Trophoblast cell (in vitro differentiated cells and primary cell): ENCODE measurements around the gene GPATCH1.

Experiments used
- DNase-seq, 2 donors: peaks; one replicate each; pipeline ENCODE4 v3.0.0-alpha.2; 2016
- H2AFZ ChIP-seq: 2 replicates; pipeline ENCODE4 v1.6.1; 2013; ENCODE audit warnings: low read length, moderate library complexity, mild to moderate bottlenecking; ENCODE audit not compliant: insufficient read depth, poor library complexity
- H2AK5ac ChIP-seq: 2 replicates; pipeline ENCODE4 v1.6.1; 2013; ENCODE audit warnings: mild to moderate bottlenecking, low read length
- H2BK120ac ChIP-seq: 2 replicates; pipeline ENCODE4 v1.6.1; 2013; ENCODE audit warnings: low read length, mild to moderate bottlenecking, moderate library complexity; ENCODE audit not compliant: insufficient read depth, poor library complexity
- H2BK12ac ChIP-seq: 2 replicates; pipeline ENCODE4 v1.6.1; 2013; ENCODE audit warnings: mild to moderate bottlenecking, low read length, moderate library complexity
- H2BK5ac ChIP-seq: 2 replicates; pipeline ENCODE4 v1.6.1; 2013; ENCODE audit warnings: low read length, low read depth, moderate library complexity, mild to moderate bottlenecking; ENCODE audit not compliant: poor library complexity
- H3K14ac ChIP-seq: 2 replicates; pipeline ENCODE4 v1.6.1; 2013; ENCODE audit warnings: mild to moderate bottlenecking, low read length
- H3K18ac ChIP-seq: 2 replicates; pipeline ENCODE4 v1.6.1; 2013; ENCODE audit warnings: mild to moderate bottlenecking, low read length
- H3K23ac ChIP-seq: 2 replicates; pipeline ENCODE4 v1.6.1; 2013; ENCODE audit warnings: low read length
- H3K27ac ChIP-seq: 2 replicates; pipeline ENCODE4 v1.5.1; 2013; ENCODE audit warnings: low read depth, mild to moderate bottlenecking, inconsistent platforms, low read length, moderate library complexity
- H3K27me3 ChIP-seq: 2 replicates; pipeline ENCODE4 v1.6.1; 2013; ENCODE audit warnings: inconsistent platforms, mild to moderate bottlenecking, low read length, moderate library complexity; ENCODE audit not compliant: insufficient read depth
- H3K36me3 ChIP-seq, 2 experiments: 1 replicate in 1 of 2; 2 replicates in 1 of 2; pipeline ENCODE4 v1.6.1; 2013; ENCODE audit warnings: low read length in 2 of 2, mild to moderate bottlenecking in 2 of 2, moderate library complexity in 1 of 2; ENCODE audit not compliant: insufficient read depth in 2 of 2, control insufficient read depth in 1 of 2
- H3K4ac ChIP-seq: 2 replicates; pipeline ENCODE4 v1.6.1; 2013; ENCODE audit warnings: low read depth, mild to moderate bottlenecking, low read length, moderate library complexity
- H3K4me1 ChIP-seq, 2 experiments: 1 replicate in 1 of 2; 2 replicates in 1 of 2; pipeline ENCODE4 v1.6.1; 2013; ENCODE audit warnings: low read length in 2 of 2, mild to moderate bottlenecking in 2 of 2, moderate library complexity in 1 of 2; ENCODE audit not compliant: insufficient read depth in 2 of 2, control insufficient read depth in 1 of 2
- H3K4me2 ChIP-seq: 2 replicates; pipeline ENCODE4 v1.6.1; 2013; ENCODE audit warnings: inconsistent platforms, mild to moderate bottlenecking, low read length, moderate library complexity
- H3K4me3 ChIP-seq: 2 replicates; pipeline ENCODE4 v1.5.1; 2013; ENCODE audit warnings: mild to moderate bottlenecking, low read depth, low read length, inconsistent platforms
- H3K79me1 ChIP-seq: one replicate; pipeline ENCODE4 v1.6.1; 2013; ENCODE audit warnings: low read length
- H3K79me2 ChIP-seq: 2 replicates; pipeline ENCODE4 v1.6.1; 2013; ENCODE audit warnings: low read length, mild to moderate bottlenecking; ENCODE audit not compliant: control insufficient read depth, insufficient read depth, poor library complexity
- H3K9ac ChIP-seq: 2 replicates; pipeline ENCODE4 v1.6.1; 2013; ENCODE audit warnings: mild to moderate bottlenecking, low read length
- H3K9me3 ChIP-seq: 2 replicates; pipeline ENCODE4 v1.6.1; 2013; ENCODE audit warnings: low read depth, mild to moderate bottlenecking, control low read depth, inconsistent platforms, low read length; ENCODE audit not compliant: insufficient read depth
- H4K12ac ChIP-seq: 2 replicates; pipeline ENCODE4 v1.6.1; 2013; ENCODE audit warnings: low read depth, mild to moderate bottlenecking, low read length, moderate library complexity
- H4K8ac ChIP-seq: 2 replicates; pipeline ENCODE4 v1.6.1; 2013; ENCODE audit warnings: low read depth, mild to moderate bottlenecking, low read length, moderate library complexity
- H4K91ac ChIP-seq: one replicate; pipeline ENCODE4 v1.6.1; 2013; ENCODE audit warnings: low read depth, mild to moderate bottlenecking, low read length, moderate library complexity
- WGBS: extraction: QIAGEN DNeasy Blood & Tissue Kit; methylation state at CpG from one replicate; pipeline ENCODE4 v1.1.7; 2013; ENCODE audit warnings: missing lambda C conversion rate; ENCODE audit not compliant: insufficient read length, insufficient coverage; ENCODE audit errors: extremely low coverage; 5-methylcytosine and 5-hydroxymethylcytosine counted together

GPATCH1 gene

DNA sequence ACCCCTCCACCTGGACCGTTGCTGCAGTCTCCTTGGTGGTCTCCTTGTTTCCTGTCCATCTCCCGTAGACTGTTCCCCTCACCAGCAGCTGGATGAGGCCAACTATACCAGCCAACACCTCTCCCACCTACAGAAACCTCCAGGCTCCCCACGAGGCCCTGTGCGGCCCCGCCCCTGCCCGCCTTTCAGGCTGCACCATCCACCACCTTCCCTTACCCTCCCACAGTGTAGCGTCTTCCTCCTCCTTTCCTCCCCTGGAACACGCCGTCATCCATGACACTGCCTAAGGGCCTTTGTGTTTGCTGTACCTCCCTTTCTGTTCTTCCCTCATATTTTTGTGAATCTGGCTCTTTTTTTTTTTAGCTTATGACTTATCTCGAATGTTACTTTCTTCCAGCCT, 27.2 kb downstream of the GPATCH1 start:
- H3K4me2 ChIP-seq: no peak overlapping the region
- no peak overlapping the region for H2AFZ ChIP-seq
- no peaks in the 10 kb centered on the region for H3K79me2 ChIP-seq
- no peak overlapping the region for H2BK5ac ChIP-seq
- H3K9me3 ChIP-seq: no peaks in the 10 kb centered on the region
- H4K8ac ChIP-seq: no peak overlapping the region
- H3K36me3 ChIP-seq: peaks cover 29 to 33% of the 10 kb centered on the region in 2 experiments
- H2BK120ac ChIP-seq: no peak overlapping the region
- DNase-seq: no peak
- H3K4ac ChIP-seq: no peak overlapping the region
- H3K27me3 ChIP-seq: no peaks in the 10 kb centered on the region
- H3K23ac ChIP-seq: no peak overlapping the region
- H3K18ac ChIP-seq: no peak overlapping the region
- H3K4me3 ChIP-seq: no peak overlapping the region
- no peak overlapping the region for H4K91ac ChIP-seq
- no peak overlapping the region for H3K14ac ChIP-seq
- H3K79me1 ChIP-seq: no peaks in the 10 kb centered on the region
- no CpG with 5 or more reads among the region's 10 CpGs for WGBS
- no peak overlapping the region for H2AK5ac ChIP-seq
- no peak overlapping the region for H3K9ac ChIP-seq
- no peaks in the 10 kb centered on the region for H3K4me1 ChIP-seq
- no peak overlapping the region for H2BK12ac ChIP-seq
- no peak overlapping the region for H3K27ac ChIP-seq
- H4K12ac ChIP-seq: no peak overlapping the region

DNA sequence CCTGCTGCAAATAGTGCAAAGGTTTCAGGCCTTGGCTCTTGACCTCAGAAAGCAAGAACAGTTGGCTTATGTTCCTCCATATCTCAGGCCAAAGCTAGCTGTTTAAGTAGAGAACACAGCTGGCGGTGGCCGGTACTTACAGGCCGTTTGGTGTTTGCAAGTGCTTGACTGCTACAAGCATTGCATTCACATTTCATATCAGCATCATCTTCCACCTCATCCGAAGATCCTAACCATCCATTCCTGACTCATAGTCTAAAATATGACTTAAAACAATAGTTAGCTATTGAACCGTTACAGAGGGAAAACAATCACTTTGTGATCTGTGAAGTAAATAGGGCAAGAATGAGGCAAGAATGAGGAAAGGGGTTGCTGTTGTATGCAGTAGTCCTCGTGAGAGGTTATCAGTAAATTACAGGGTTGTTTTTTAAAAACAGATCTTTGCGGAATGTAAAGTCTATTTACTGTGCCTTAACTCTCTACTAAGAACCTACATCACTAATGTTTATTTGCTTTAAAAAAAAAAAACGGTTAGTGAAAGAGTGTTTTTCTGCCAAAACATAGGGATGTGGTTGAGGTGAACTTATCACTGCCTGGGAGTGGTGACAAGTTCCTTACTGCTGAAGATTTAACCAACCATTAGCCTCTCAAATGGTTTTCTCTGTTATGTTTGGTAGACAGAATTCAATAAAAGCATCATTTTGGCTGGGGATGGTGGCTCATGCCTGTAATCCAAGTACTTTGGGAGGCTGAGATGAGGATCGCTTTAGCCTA, 29.3 kb downstream of the GPATCH1 start:
- H3K36me3 ChIP-seq: peaks cover 29 to 39% of the 10 kb centered on the region in 2 experiments

DNA sequence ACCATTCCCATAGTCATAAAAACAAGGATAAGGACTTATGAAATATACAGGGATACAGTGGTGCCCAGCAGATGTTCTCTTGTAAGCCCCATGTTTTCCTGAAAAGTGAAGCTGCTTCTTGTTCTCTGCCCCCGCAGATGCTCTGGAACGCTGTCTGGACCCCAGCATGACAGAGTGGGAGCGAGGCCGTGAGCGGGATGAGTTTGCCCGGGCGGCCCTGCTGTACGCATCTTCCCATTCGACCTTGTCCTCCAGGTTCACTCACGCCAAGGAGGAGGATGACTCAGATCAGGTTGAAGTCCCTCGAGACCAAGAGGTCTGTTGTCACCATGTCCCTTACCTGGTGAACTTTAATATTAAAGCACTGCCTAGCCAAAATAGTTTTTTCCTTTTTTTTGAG, 30.6 kb downstream of the GPATCH1 start:
- H3K4me3 ChIP-seq: no peak overlapping the region
- WGBS: no CpG with 5 or more reads among the region's 11 CpGs
- H2BK120ac ChIP-seq: no peak overlapping the region

More for the DNA sequence above, 29.3 kb downstream of the GPATCH1 start:
- no peaks in the 10 kb centered on the region for H3K9me3 ChIP-seq
- H3K4ac ChIP-seq: no peak overlapping the region
- no peak overlapping the region for H3K14ac ChIP-seq
- no peak overlapping the region for H3K27ac ChIP-seq
- no peak overlapping the region for H2BK120ac ChIP-seq
- H3K4me1 ChIP-seq: no peaks in the 10 kb centered on the region
- H2AK5ac ChIP-seq: no peak overlapping the region
- no peak overlapping the region for H3K4me2 ChIP-seq
- H4K12ac ChIP-seq: no peak overlapping the region
- no peak overlapping the region for H2BK5ac ChIP-seq
- no peak overlapping the region for H2BK12ac ChIP-seq
- peak in 1 of 2 donors; percentile 50 for DNase-seq
- WGBS: no CpG with 5 or more reads among the region's 9 CpGs
- H3K23ac ChIP-seq: no peak overlapping the region
- H3K27me3 ChIP-seq: no peaks in the 10 kb centered on the region
- no peak overlapping the region for H3K18ac ChIP-seq
- no peak overlapping the region for H3K4me3 ChIP-seq
- H3K79me1 ChIP-seq: no peaks in the 10 kb centered on the region
- H3K9ac ChIP-seq: no peak overlapping the region
- no peak overlapping the region for H4K8ac ChIP-seq
- no peak overlapping the region for H2AFZ ChIP-seq
- no peak overlapping the region for H4K91ac ChIP-seq
- no peaks in the 10 kb centered on the region for H3K79me2 ChIP-seq

DNA sequence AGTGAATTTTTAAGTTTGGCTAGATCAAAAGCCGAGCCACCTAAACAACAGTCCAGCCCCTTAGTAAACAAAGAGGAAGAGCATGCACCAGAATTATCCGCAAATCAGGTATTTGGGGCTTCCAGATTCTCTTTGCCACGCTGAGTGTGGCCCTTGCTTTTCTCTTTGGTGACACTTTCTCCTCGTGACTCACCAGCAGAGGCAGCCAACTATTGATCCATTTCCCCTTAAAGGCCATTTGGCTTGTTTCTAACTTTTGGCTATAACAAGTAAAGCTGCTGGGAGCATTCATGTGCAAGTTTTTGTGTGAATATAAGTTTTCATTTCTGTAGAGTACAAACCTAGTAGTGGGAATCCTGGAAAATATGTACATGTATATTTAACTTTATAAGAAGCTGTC, 33.3 kb downstream of the GPATCH1 start:
- Histone ChIP-seq H3K36me3 (peaks cover 22 to 27% of the 10 kb centered on the region in 2 experiments), H3K4me2 (no peak overlapping the region), H4K91ac (no peak overlapping the region), H2AFZ (no peak overlapping the region), H3K9me3 (peaks cover 2% of the 10 kb centered on the region), H3K27me3 (no peaks in the 10 kb centered on the region), H3K4me1 (no peaks in the 10 kb centered on the region), H3K14ac (no peak overlapping the region), H3K4me3 (no peak overlapping the region), H3K23ac (no peak overlapping the region), H3K18ac (no peak overlapping the region), H4K12ac (no peak overlapping the region), H3K79me2 (no peaks in the 10 kb centered on the region), H2BK5ac (no peak overlapping the region), H3K27ac (no peak overlapping the region), H3K4ac (no peak overlapping the region), H2BK12ac (no peak overlapping the region), H4K8ac (no peak overlapping the region), H2AK5ac (no peak overlapping the region), H3K79me1 (no peaks in the 10 kb centered on the region), H2BK120ac (no peak overlapping the region), H3K9ac (no peak overlapping the region)
- no peak for DNase-seq
- WGBS: no CpG with 5 or more reads among the region's 4 CpGs

More for the DNA sequence above, 30.6 kb downstream of the GPATCH1 start:
- no peak overlapping the region for H3K4ac ChIP-seq
- no peaks in the 10 kb centered on the region for H3K79me2 ChIP-seq
- no peak overlapping the region for H3K4me2 ChIP-seq
- no peak overlapping the region for H4K91ac ChIP-seq
- no peak overlapping the region for H2BK5ac ChIP-seq
- H3K14ac ChIP-seq: no peak overlapping the region
- H3K4me1 ChIP-seq: no peaks in the 10 kb centered on the region
- peaks cover 27 to 35% of the 10 kb centered on the region in 2 experiments for H3K36me3 ChIP-seq
- H4K12ac ChIP-seq: no peak overlapping the region
- no peak overlapping the region for H3K9ac ChIP-seq
- no peak for DNase-seq
- H4K8ac ChIP-seq: no peak overlapping the region
- H3K23ac ChIP-seq: no peak overlapping the region
- H2AK5ac ChIP-seq: no peak overlapping the region
- no peaks in the 10 kb centered on the region for H3K79me1 ChIP-seq
- H3K9me3 ChIP-seq: no peaks in the 10 kb centered on the region
- no peak overlapping the region for H3K18ac ChIP-seq
- no peak overlapping the region for H3K27ac ChIP-seq
- H3K27me3 ChIP-seq: no peaks in the 10 kb centered on the region
- no peak overlapping the region for H2AFZ ChIP-seq
- no peak overlapping the region for H2BK12ac ChIP-seq
